Kidney epithelial cell (primary cell): ENCODE results near the gene NSFL1C. TPM values are rescaled to one million over a fixed set of nuclear protein-coding genes. Genes with fewer than 3 reads are reported as not detected.

Experiments
- DNase-seq: peaks from one replicate; pipeline ENCODE4 v3.0.0-alpha.2; 2010; ENCODE audit warnings: low read depth
- H3K27me3 ChIP-seq: 2 replicates; pipeline ENCODE4 v1.6.0; 2011; ENCODE audit warnings: low read length; ENCODE audit not compliant: control insufficient read depth, insufficient read depth
- H3K36me3 ChIP-seq: 2 replicates; pipeline ENCODE4 v1.5.1; 2011; ENCODE audit warnings: low read length; ENCODE audit not compliant: control insufficient read depth, insufficient read depth
- H3K4me3 ChIP-seq: 2 replicates; pipeline ENCODE4 v1.5.1; 2011; ENCODE audit warnings: low read depth, mild to moderate bottlenecking, control low read depth, low read length
- total RNA-seq: library from RNA; depleted of rRNA; stranded (reverse); fragments of >200 nt; gene quantifications from 2 replicates; pipeline ENCODE4 v1.2.3, GENCODE V29; 2015
- TF ChIP-seq, protein P1 (sequence below): IDR thresholded peaks from 2 replicates; pipeline ENCODE4 v1.5.1; 2011; ENCODE audit warnings: mild to moderate bottlenecking, moderate library complexity, low read length, control low read depth, inconsistent platforms; ENCODE audit not compliant: insufficient read depth, poor library complexity, severe bottlenecking

The NSFL1C gene
- 58.3 and 58.9 TPM in 2 replicates for total RNA-seq

DNA sequence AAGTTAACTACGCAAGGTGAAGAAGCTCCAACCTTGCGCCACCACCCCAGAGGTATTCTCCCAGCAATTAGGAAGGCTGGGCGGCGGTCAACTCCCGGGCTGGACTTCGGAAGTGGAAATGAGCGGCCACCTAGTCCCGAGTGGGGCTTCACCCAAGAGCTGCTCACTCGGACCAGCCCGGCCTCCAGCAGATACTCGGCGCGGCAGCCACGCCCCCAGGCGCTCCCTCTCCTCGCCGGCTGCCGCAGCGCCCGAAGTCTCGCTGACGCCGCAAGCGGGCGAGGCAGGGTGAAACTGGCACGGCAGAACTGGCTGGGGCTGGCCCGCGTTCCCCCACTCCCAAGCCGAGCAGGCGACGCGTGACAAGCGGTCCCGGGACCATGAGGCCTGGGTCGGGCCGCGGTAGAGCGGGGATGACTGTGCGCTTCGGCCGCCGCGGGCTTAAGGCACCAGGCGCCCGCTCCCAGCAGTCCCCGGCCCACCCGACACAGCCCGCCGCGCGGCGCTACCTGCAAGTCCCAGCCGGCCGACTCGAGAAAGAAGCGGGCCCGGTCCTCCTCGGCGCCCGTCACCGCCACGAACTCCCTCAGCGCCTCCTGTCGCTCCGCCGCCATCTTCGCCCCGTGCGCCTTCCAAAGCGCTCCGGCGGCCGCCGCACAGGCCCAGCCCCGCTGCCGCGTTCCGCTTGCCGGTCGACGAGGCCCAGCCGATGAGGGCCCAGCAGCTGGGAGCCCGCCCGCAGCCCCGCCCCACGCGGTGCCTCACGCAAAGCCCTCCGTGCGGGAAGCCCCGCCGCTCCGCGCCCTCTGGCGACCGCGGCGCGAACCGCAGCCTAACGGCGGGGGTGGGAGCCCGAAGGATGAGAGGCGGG lies at the start of gene NSFL1C:
Gene NSFL1C (minus strand): TSS at position 639 of the 871 bp plus-strand sequence. CDS start 25 bp downstream, at position 614.
- peak; percentile 56 for DNase-seq
- H3K4me3 ChIP-seq, result peak within 1 kb of the TSS; percentile 96
- TF ChIP-seq, protein P1, sequence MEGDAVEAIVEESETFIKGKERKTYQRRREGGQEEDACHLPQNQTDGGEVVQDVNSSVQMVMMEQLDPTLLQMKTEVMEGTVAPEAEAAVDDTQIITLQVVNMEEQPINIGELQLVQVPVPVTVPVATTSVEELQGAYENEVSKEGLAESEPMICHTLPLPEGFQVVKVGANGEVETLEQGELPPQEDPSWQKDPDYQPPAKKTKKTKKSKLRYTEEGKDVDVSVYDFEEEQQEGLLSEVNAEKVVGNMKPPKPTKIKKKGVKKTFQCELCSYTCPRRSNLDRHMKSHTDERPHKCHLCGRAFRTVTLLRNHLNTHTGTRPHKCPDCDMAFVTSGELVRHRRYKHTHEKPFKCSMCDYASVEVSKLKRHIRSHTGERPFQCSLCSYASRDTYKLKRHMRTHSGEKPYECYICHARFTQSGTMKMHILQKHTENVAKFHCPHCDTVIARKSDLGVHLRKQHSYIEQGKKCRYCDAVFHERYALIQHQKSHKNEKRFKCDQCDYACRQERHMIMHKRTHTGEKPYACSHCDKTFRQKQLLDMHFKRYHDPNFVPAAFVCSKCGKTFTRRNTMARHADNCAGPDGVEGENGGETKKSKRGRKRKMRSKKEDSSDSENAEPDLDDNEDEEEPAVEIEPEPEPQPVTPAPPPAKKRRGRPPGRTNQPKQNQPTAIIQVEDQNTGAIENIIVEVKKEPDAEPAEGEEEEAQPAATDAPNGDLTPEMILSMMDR, result peak; percentile 80

DNA sequence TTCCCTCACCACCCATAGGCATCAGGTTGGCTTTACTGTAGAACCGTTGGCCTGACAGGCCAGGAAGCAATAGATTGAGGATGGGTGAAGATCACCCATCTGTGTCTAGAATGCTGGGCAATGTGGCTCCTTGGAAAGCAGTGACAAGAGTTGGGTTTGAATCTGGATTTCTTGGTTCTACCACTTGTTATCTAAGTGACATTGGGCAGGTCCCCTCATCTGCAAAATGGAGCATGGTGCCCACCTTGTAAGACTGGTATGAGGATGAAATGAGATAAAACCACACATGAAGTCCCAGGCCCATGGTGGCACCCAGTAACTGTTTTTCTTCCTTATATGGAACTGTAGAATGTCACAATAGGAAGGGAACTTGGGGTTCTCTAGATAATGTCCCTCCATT lies 47.2 kb upstream of the NSFL1C start:
- Histone ChIP-seq H3K4me3 (no peak overlapping the region), H3K36me3 (no peaks in the 10 kb centered on the region), H3K27me3 (no peaks in the 10 kb centered on the region)
- no peak for DNase-seq
- TF ChIP-seq, protein P1, result no peak

More for the DNA sequence above, at the start of gene NSFL1C:
- H3K36me3 ChIP-seq, result no peaks in the 10 kb centered on the region
- no peaks in the 10 kb centered on the region for H3K27me3 ChIP-seq

DNA sequence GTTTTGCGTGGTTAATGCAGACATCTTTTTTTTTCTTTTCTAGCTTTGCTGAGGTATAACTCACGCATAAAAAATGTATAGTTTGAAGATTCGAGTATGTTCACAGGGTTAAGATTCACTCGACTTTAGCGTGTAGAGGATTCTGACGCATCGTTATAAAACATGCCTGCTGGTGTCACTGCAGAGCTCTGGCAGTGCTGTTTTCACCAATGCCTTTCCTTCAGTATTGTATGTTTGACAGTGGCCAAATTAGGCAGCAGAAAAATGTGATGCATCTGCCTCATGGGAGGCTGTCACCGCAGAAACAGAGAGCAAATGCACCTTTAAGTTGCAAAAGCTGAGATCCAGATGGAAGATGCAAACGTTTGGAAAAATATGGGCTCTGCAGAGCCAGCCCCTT lies 42.6 kb upstream of the NSFL1C start:
- Histone ChIP-seq H3K4me3 (no peak overlapping the region), H3K36me3 (no peaks in the 10 kb centered on the region), H3K27me3 (no peaks in the 10 kb centered on the region)
- TF ChIP-seq, protein P1, result peak; percentile 43
- no peak for DNase-seq

DNA sequence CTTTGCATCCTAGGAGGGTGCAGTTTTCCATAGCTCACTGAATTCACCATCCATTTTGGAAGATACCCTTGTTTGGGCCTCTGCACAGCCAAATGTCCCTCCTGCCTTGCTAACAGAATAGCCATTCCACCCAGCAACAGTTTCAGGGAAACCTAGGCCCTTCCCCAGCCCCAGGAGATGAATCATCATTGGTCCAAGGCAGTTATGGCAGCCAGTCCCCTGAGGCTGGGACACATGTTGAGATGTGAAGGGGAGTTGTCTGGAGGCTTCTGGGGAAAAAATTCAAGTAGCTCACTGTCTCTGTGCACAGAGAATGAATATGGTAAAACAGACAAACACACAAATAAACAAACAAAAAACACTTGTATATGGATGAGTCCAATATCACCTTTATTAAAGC lies 41.9 kb upstream of the NSFL1C start:
- no peaks in the 10 kb centered on the region for H3K36me3 ChIP-seq
- no peak for DNase-seq
- TF ChIP-seq, protein P1, result no peak
- no peak overlapping the region for H3K4me3 ChIP-seq
- no peaks in the 10 kb centered on the region for H3K27me3 ChIP-seq

DNA sequence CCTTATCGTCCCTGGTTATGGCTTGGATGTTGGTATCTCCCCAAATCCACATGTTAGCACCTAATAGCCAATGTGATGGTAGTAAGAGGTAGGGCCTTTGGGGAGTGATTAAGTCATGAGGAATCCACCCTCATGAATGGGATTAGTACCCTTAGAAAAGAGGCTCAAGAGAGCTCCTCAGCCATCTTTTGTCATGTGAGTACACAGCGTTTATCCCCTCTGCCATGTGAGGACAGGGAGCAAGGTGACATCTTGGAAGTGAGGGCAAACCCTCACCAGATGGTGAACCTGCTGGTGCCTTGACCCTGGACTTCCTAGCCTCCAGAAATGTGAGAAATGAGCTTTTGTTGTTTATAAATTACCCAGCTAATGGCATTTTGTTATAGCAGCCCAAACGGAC lies 40.6 kb upstream of the NSFL1C start:
- H3K4me3 ChIP-seq, result no peak overlapping the region
- TF ChIP-seq, protein P1, result no peak
- no peak for DNase-seq
- H3K36me3 ChIP-seq, result no peaks in the 10 kb centered on the region
- no peaks in the 10 kb centered on the region for H3K27me3 ChIP-seq
